HG03095 (cell line): ENCODE measurements around the gene GRM8.

Experiments
- ATAC-seq: cut with Tn5 transposase; IDR thresholded peaks from one replicate; pipeline ENCODE4 v1.9.1; 2021; ENCODE audit warnings: moderate library complexity; ENCODE audit not compliant: unreplicated experiment

The GRM8 gene

DNA sequence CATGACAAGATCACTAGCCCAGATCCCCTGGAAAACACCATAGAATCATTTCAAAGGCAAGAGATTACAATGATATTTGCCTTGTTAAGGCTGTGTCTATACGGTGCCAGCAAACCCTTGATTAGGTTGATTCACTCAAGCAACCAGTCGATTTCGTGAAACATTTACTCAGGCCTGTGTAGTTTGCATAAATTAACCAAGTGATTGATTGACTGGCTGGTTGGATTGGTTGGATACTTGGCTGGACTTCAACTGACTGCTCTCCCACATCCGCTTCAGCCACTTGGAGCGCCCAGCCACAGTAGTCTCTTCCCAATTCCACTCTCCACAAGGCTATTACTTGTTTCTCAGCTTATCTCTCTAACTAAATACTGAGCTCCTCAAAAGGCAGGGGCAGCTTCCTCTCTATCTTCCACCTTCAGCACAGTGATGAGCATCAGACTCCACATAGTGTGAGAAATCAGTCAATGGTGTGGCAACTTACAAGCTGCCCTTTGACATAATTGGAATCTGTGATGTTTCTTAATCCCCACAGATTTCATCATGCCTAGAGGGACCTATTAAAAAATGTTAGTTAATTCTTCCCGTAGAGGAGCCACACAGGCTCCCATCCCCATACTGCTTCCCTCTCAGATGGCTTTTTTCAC, 217.4 kb downstream of the GRM8 start:
- ATAC-seq: no peak

DNA sequence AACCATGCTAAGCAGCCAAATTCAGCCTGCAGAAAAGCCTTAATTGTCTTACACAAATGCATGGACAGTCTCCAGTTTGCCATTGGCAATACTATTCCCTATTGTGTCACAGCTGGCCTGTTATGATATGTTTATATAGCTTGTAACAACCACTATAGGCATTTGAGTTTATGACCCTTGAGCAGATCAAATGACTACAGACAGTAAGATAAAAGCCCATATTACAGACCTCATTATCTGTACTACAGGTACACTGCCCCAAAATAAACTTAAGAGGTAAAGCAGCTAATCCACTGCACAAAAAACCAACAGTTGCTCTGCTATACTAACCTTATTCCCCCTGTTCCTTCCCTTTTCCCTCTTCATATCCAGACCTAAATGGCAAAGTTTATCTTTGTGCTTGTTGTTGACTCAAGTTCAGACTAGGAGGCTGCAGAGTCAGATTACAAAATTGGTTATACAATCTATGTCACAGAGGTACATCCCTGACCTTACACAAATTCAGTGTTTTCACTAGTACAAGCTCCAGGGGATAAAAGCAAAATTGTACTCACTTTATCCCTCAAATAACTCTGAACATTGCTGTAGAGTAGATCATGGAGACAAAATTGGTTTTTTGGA, 218.4 kb downstream of the GRM8 start:
- no peak for ATAC-seq

DNA sequence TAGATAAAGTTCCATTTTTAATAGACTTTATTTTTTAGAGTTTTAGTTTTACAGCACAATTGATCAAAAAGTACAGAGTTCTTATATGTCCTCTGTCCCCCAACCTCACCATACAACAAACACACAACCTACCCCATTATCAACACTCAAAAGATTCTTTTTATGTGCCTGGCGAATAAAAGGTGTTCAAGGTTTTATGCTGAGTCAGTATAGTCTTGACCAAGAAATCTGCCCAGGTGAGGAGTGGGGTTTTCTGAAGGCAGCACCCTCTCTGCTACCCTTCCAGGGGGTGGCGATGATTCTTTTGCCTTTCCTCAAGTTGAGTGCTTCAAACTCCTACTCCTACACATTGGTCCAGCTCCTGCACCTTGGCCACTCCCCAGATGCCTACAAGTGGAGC, 222.9 kb downstream of the GRM8 start:
- no peak for ATAC-seq

DNA sequence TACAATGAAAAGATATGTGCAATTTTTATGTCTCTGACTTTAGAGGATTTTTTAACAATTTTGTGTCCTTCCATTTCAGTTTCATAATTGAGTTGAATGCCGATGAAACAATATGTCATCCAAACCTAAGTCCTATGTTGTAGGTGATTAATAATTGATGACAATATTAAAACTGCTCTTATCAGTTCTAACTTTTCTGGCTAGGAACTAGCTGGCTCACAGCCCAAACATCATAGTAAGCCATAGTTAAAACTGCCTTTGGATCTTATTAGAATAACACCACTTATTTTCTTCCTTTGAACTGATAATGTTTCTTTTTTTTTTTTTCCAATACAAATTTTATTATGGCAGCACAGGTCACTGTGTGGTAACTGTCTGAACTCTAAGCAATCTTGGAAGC, 230.9 kb downstream of the GRM8 start:
- ATAC-seq: no peak

DNA sequence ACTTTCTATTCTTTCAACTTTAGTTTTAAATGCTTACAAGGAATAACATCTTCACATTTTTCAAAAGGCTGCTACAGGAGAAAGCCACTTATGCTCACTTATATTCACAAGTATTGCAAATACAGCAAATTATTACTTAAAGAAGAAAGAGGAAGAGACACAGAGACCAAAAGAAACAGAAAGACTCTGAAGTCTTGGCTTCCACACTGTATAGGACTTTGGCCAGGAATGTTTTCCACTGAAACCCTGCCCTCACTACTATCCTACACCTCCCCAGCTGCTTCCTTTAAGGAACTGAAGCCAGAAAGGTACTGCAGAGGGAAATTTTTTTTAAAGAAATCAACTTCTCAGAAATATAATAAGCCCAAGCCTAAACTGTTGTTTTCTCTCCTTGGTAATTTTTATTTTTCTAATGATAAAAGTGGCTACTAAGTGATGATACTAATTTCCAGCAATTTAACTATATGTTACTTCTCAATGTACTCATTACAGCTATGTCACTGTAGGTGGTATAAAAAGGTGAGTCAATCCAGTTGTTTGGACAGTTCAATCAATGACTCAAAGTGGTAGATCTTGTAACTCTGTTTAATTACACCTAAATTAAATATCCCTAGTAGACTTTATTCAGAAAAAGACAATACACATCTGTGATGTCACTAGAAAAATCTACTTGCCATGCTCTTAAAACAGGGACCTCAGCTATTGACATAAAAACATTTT, 231.6 kb downstream of the GRM8 start:
- no peak for ATAC-seq

DNA sequence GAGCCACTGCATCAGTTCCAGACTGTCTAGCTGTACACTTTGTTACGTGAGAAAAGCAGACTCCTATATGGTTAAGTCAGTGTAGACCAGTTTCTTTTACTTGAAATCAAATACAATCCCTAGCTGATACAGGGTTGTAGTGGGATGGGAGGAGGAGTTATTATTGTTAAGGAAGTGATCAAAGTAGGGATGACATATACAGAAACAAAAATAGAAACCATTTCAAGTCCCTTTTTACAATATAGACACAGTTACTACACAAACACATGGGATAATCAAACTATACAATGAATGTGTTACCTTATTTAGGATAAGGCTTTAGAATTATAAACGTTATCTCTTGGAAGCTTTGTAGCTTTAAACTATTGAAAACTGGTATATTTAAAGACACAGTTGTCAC, 233.9 kb downstream of the GRM8 start:
- ATAC-seq: no peak

DNA sequence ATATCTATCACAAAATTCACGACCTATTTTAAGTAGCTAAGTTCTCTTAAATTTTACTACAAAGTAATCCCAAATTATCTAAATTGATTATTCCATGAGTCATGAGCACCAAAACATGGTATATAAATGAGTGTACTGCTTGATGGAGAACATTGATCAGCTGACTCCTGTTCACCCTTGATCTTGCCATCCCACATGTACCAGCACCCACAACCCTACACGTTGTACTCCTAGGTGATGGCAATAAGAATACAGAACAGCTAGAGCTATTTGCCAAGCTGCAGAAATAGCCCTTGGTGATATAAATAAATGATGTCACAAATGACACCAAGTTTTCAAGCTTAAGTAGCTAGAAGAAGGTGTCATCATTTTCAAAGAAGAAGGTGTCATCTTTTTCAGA, 235.5 kb downstream of the GRM8 start:
- no peak for ATAC-seq

DNA sequence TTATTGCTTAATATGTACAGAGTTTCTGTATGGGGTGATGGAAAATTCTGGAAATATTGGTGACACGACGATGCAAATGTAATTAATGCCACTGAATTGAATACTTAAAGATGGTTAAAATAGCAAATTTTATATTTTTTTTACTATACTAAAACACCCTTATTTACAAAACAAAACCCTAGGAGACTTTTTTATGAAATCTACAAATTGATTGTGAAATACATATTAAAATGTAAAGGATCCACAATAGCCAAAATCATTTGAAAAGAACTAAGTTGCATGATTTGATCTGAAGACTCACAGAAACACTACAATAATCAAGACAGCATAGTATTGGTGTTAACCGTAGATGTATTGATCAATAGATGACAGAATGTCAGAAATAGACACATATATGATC, 252.0 kb downstream of the GRM8 start:
- no peak for ATAC-seq

DNA sequence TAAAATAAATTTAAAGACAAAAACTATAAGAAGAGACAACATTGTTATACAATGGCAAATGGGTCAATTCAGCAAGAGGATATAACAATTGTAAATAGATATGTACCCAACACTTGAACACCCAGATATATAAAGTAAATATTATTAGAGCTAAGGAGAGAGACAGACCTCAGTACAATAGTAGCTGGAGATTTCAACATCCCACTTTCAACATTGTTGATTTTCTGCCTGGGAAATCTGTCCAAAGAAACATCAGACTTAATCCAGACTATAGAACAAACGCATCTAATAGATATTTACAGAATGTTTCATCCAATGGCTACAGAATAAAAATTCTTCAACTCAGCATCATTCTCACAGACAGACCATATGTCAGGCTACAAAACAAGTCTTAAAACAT, 256.1 kb downstream of the GRM8 start:
- ATAC-seq: no peak

DNA sequence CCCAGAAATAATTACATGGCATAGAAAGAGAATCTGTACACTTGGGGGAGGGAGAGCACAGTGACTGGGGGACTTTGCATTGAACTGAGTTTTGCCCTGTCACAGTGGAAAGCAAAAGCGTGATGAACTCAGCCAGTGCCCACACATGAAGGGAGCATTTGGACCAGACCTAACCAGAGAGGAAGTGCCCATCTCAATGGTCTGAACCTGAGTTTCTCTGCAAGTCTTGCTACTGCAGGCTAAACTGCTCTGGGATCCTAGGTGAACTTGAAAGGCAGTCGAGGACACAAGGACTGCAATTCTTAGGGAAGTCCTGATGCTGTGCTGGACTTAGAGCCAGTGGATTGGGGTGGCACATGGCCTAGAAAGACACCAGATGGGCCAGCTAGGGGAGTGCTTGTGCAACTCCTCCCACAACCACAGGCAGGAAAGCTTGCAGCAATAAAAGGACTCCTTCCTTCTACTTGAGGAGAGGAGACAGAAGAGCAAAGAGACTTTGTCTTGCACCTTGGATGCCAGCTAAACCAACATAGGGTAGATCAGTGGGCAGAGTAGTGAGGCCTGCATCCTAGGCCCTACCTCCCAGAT, 259.0 kb downstream of the GRM8 start:
- no peak for ATAC-seq

DNA sequence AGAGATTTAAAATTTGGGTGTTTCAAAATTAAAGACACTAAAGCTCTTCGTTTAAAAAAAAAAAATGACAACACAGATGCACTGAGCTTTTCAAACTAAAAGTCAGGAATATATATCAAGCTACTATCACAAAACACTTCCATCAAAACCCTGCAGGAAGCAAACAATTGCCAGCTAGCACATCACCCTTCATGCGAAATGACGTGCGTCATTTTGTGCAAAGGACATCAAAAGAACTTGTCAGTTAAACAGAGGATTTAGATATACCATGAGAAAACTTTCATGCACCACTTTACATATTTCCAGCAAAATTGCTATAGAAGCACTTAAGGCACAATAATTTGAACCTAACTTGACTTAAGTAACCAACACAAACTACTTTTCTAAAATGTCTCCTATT, 264.7 kb downstream of the GRM8 start:
- ATAC-seq: no peak

DNA sequence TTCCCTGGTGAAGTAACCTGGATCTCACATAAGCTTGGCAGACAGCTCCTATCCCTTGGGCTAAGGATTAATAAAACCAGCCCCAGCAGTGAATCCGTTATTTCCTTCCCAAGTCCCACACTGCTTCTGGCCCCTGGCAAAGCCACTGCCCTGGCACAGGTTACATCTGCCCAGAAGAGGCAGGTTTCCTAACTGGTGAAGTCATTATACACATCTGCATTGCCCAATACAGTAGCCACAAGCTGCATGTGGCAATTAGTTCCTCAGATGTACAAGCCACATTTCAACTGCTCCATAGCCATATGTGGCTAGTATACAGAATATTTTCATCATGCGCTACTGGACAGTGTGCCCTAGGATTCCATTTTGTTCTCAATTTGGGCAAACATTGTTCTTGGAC, 273.0 kb downstream of the GRM8 start:
- ATAC-seq: no peak

DNA sequence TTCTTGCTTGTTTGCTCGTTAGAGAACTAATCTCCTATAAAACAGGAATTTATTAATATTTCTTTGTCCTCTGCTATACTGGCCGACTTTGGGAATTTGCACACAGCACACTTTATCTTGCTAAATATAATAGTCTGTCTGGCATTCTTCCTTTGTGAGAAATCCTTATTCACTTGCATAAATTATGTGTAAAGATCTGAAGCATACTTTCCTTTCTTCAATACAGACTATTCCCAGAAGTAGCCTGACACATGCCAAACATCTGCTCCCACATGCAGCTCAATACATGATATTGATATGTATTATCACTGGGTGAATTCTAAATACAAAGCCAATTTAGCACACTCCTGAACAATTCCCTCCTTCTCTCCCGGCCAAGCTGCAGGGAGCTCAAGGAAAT, 273.9 kb downstream of the GRM8 start:
- ATAC-seq: no peak

DNA sequence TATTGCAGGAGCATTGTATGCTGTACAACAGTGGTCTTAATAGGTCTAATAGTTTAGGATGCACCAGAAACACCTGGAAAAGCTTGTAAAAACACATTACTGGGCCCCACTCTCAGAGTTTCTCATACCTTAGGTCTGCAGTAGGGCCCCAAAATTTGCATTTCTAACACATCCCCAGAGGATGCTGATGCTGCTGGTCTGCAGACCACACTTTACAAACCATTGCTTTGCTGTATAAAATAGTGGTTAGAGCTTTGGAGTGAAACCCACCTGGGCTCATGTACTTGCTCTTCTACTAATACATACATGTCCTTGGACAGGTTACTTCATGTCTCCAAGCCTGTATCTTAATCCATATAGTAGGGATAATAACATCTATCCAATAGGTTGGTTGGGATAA, 279.7 kb downstream of the GRM8 start:
- no peak for ATAC-seq

DNA sequence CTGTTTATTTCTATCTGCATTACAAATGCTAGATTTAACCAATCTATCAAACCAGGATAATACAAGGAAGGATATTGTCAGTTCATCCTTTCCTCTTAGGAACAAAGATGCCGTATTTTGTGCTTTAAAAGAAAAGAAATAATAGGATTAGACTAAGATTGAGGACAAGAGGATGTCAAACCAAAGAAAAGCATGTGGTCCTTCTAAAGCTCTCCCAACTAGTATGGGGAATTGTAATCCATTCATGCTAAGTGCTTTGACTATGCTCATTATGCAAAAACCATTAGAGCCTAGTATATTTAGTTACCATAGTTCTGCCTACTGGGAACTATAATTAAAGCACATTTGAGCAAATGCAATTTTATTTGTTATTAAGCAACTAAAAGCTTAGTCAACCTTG, 280.2 kb downstream of the GRM8 start:
- no peak for ATAC-seq

DNA sequence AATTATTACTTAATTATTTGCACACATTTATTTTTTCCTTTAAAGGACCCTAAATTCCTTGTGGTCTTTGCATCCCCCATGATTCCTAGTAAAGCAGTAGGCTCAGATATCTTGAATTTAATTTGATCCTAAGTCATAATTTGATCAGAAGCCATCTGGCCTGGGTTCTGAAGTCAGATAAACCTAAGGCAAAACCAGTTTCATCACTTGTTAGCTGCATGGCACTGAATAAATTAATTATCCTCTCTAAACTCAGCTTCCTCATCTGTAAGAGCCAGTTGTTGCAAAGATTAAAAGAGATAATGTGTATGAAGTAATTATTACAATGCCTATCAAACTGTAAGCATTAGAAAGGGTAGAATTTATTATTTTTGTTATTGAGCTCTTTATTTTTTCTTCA, 293.1 kb downstream of the GRM8 start:
- no peak for ATAC-seq

DNA sequence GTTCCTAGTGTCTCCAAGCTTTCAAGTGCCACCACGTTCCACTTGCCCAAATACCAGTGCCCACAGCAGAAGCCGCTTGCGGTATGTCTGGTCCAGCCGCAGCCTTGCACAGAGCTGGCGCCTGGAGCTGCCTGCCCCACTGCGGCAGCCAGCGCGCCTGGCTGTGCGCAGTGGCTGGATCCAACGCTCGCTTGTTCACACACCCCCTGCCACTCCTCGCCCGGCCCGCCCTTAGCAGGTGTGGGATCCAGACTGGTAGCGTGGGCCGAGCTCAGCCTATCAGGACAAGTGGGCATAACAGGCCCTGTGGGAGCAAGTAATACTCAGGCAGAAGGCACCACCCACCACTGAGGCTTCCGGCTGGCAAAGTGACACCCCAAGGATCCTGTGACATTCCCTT, 294.4 kb downstream of the GRM8 start:
- ATAC-seq: no peak

DNA sequence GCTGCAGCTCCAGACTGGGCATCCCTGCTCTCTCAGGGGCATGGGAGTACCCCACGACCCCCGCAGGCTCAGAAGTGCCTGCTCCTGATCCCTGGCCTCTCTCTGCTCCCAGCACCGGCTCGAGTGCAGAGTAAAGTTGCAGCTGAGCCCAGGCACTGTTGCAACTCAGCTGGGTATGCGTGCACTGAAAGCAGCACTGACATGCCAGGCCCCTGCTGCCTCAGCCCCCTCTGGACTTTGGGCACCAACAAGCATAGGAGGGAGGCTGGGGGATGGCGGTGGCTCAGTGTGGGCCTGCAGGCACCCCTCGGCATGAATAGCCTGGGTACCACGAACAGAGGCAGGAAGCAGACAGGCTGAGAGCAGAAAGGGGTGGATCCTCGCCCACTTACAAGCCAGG, 295.3 kb downstream of the GRM8 start:
- ATAC-seq: no peak

DNA sequence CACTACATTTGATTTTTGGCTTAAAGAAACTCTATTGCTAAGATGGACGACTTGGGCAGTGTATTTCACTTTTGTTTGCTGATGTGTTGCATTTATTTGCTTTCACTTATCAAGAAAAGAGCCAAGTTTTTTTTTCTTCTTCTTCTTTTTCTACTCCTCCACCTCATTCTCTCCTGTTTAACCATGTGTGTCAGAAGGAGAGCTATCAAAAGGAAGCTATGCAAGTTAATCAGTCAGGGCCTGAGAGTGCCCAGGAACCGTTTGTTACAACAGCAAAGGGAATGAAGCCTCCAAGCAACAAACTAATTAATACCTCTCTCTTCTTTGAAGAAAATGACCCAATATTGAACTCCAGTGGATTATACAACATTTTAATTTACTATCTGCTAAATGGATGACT, 299.3 kb downstream of the GRM8 start:
- ATAC-seq: no peak

DNA sequence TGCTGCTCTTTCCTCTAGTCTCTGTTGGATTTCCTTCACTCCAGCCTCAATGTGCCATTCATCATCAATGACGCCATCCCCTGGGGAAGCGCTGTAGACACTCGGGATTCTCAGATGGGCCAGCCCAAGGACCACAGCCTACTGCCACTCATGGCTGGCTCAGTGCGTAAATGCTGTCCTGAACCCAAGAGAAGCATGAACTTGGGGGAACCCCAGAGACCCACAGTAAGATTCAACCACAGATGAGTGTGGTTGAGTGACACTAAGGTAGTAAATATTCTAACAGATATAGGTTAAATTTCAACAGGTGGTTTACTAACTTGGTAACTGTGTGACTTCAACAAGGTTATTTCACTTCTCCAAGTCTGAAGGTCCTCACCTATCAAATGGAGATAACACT, 304.1 kb downstream of the GRM8 start:
- ATAC-seq: peak; percentile 72

DNA sequence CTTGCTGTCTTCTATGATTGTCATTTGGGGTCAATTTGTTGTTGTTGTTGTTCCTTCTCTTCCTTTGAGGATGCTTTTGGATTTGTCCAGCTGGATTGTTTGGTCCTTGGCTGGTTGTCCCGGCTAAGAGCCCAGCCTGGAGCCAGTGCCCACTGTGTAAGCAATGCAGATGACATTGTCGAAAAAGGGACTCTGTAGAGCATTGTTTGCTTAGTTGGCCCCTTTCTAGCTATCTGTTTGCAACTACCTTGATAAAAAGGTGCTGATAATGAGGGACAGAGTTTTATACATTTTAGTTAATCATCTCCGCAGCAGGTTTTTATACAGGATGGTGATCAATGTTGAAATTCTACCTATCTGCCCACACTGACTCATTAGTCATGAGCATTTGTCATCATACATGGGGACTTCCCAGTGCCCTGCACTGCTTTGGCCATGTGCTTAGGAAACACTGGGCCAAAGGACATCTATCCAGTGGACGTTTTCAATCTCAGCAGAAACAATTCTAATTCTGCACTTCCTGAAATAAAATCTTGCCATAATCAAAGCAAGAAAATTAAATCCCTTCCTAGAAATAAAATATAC, 311.9 kb downstream of the GRM8 start:
- no peak for ATAC-seq

DNA sequence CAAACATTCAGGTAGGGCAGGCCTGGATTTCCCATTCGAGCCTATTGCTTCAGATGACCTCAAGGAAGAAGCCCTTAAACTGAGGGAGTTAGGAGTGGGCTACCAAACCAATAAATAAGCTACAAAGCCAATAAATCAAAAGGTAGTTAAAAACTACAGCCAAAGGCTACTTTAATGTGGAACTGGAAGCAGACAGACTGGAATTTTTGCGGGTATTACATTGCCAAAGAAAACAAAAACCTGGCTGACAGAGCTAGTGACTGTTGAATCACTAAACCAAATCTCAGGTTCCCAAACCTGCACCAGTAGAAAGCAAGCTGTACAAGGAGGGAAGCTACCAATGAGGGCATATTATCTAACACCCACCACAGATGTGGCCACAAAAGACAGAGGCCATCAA, 315.6 kb downstream of the GRM8 start:
- ATAC-seq: no peak
